GM10266 (cell line): Measurements from ENCODE around the gene UBR4.

Experiments used
- DNase-seq: peaks from one replicate; pipeline ENCODE4 v3.0.0; 2012; ENCODE audit errors: extremely low spot score
- CTCF ChIP-seq: IDR thresholded peaks from 2 replicates; pipeline ENCODE4 v1.5.1; 2012; ENCODE audit warnings: mild to moderate bottlenecking, low read depth; ENCODE audit not compliant: control insufficient read depth, insufficient read depth; ENCODE audit errors: missing control alignments

The UBR4 gene

GRCh38 chr1:19066248-19066873, 143.7 kb downstream of the UBR4 start:
- no peak for DNase-seq
- no peak for TF ChIP-seq CTCF

DNA sequence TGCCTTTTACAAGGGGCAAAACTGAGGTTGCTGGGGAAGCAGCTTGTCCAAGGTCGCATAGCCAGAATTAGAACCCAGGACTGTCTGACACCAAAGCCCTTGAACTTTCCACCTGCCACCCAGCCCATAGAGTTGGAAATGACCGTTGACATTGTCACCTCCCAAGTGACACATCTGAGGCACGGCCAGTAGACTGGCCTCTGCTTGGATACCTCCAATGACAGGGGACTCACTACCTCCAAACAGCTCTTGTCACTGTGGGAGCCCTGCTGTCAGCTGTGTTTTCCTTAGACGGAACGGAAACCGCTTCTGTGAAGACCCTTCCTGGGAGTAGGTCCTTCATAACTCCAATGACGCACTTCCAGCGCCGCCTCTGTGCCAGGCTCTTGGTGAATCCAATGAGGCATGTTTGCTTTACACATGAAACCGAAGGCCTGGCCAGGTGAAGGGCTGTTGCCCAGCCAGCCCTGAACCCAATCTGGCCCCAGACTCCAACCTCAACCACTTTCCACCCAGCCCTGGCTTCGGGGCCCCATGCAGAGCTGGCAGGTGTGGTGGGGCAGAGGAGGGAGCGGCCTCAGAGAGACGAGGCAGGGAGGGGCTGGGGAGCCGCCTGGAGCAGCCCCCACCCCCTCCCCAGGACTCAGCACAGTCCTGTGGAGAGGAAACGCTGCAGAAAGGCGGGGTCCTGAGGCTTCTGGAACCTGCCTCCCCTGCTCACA, 144.4 kb downstream of the UBR4 start:
- TF ChIP-seq CTCF: no peak
- no peak for DNase-seq

- no peak for TF ChIP-seq CTCF
- no peak for DNase-seq
These were observed 145.1 kb downstream of the UBR4 start for GRCh38 chr1:19064906-19065450.

DNA sequence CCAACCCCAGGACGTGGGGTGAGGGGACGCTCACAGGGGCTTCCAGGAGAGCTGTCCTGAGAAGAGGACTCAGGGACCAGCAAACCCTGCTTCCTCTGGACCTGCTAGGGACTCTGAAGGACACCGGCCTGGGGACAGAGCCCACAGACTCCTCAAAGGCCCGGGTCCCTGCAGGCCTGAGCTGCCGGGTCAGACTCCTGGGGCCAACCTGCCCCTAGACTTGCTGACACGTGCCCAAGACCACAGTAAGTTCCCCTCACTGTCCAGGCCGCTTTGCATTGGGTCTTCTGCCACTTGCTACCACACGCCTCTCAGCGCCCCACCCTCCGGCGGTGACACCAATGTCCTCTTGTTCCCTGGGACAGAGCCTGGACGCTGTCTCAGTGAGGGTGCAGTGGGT, 146.9 kb downstream of the UBR4 start:
- no peak for DNase-seq
- TF ChIP-seq CTCF: no peak

DNA sequence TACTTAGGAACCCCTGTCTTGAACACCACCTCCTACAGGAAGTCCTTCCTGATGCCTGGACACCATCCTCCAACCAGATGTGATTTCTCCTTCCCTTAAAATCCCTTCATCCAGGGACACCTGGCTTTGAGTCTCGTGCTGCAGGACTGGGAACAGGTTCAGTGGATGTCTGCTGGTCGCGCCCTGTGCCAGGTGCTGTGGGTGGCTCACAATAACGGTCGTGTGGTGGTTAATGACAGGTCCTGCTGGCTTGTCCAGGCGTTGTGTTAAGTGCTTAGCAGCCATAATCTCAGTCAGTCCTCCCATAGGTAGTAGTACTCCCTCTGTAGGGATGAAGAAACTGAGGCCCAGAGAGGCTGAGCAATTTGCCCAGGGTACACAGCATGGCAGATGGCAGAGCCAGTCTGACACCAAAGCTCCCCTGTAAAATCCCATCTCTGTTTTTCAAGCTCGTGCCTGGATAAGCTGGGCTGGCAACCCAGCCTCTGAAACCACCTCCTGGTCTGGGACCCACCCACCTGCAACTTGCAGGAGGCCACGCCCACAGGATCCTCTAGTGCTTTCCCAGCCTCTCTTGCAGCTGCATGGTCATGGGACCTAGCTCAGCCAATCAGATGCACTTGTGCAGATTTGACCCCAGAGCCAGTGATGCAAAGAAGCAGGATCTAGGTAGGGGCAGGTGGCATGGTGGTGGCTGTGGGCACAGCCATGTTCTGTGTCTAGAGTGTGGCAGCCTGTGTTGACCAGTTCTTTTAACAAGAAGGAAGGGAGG, 147.6 kb downstream of the UBR4 start:
- TF ChIP-seq CTCF: no peak
- no peak for DNase-seq

- DNase-seq: no peak
- TF ChIP-seq CTCF: no peak
These were observed 148.3 kb downstream of the UBR4 start for GRCh38 chr1:19061798-19062197.
